Tibial artery (tissue), 4 donors: ENCODE measurements around the gene KRT84.

Experiments
- DNase-seq, 2 donors: peaks; one replicate each; pipeline ENCODE4 v3.0.0-alpha.2; 2019
- H3K27ac ChIP-seq, 2 donors: fragments of 200-600 bp; sonication (generic) in 1 of 2; 1 replicate in 1 of 2; 2 replicates in 1 of 2; pipeline ENCODE4 v1.5.1; 2018 to 2019; ENCODE audit warnings: mild to moderate bottlenecking in 1 of 2
- H3K27me3 ChIP-seq, 2 donors: fragments of 200-600 bp; sonication (generic) in 1 of 2; one replicate each; pipeline versions ENCODE4 v1.5.1 to v1.6.0; 2016 to 2019
- H3K36me3 ChIP-seq, 3 donors: fragments of 200-600 bp; sonication (generic) in 2 of 3; one replicate each; pipeline ENCODE4 v1.5.1; 2016 to 2019; ENCODE audit warnings: mild to moderate bottlenecking in 2 of 3
- H3K4me1 ChIP-seq, 4 donors: fragments of 200-600 bp; sonication (generic) in 2 of 4; 1 replicate in 3 of 4; 2 replicates in 1 of 4; pipeline ENCODE4 v1.5.1; 2016 to 2019
- H3K4me3 ChIP-seq, 2 donors: fragments of 200-600 bp; sonication (generic) in 1 of 2; 1 replicate in 1 of 2; 2 replicates in 1 of 2; pipeline ENCODE4 v1.5.1; 2018 to 2019; ENCODE audit warnings: mild to moderate bottlenecking in 2 of 2
- H3K9me3 ChIP-seq, 3 donors: fragments of 200-600 bp; sonication (generic) in 1 of 3; one replicate each; pipeline ENCODE4 v1.5.1; 2016 to 2019
- CTCF ChIP-seq, 2 experiments: fragments of 200-600 bp in 1 of 2; fragments of 450-650 bp in 1 of 2; IDR thresholded peaks; one replicate each; pipeline ENCODE4 v1.5.1; 2017 to 2019; ENCODE audit warnings: antibody characterized with exemption in 2 of 2, mild to moderate bottlenecking in 1 of 2, moderate library complexity in 1 of 2
- intact Hi-C: fragments of 100-400 bp; cut with DNase I; formaldehyde crosslinking; loops from one replicate; pipeline ENCODE4 v1.15.0; 2023; ENCODE audit warnings: low total_unique reads

The KRT84 gene

GRCh38 chr12:52428121-52428520, 42.7 kb upstream of the KRT84 start:
- Histone ChIP-seq H3K27me3 (peaks cover 0 to 13% of the 10 kb centered on the region in 2 donors), H3K4me1 (peaks cover 0 to 8% (median 0%) of the 10 kb centered on the region in 4 donors), H3K36me3 (no peaks in the 10 kb centered on the region), H3K27ac (no peak overlapping the region), H3K9me3 (no peaks in the 10 kb centered on the region), H3K4me3 (no peak overlapping the region)
- intact Hi-C loops: no loop called here
- no peak for DNase-seq
- TF ChIP-seq CTCF (IDR thresholded peaks at IDR 0.05): no peak

- DNase-seq: no peak
- H3K36me3 ChIP-seq: no peaks in the 10 kb centered on the region
- TF ChIP-seq CTCF (IDR thresholded peaks at IDR 0.05): no peak
- peaks cover 0 to 8% (median 0%) of the 10 kb centered on the region in 4 donors for H3K4me1 ChIP-seq
- H3K9me3 ChIP-seq: no peaks in the 10 kb centered on the region
- peaks cover 0 to 9% of the 10 kb centered on the region in 2 donors for H3K27me3 ChIP-seq
- intact Hi-C loops: no loop called here
- no peak overlapping the region for H3K27ac ChIP-seq
- no peak overlapping the region for H3K4me3 ChIP-seq
Observed at GRCh38 chr12:52427083-52427482, 41.6 kb upstream of the KRT84 start.

GRCh38 chr12:52426034-52426433, 40.6 kb upstream of the KRT84 start:
- no peaks in the 10 kb centered on the region for H3K27me3 ChIP-seq

GRCh38 chr12:52425466-52425865, 40.0 kb upstream of the KRT84 start:
- Histone ChIP-seq H3K27ac (no peak overlapping the region), H3K4me1 (peaks cover 0 to 8% (median 0%) of the 10 kb centered on the region in 4 donors), H3K36me3 (no peaks in the 10 kb centered on the region), H3K4me3 (no peak overlapping the region), H3K9me3 (no peaks in the 10 kb centered on the region), H3K27me3 (no peaks in the 10 kb centered on the region)
- intact Hi-C loops: no loop called here
- no peak for TF ChIP-seq CTCF (IDR thresholded peaks at IDR 0.05)
- no peak for DNase-seq

More at GRCh38 chr12:52426034-52426433, 40.6 kb upstream of the KRT84 start:
- Histone ChIP-seq H3K36me3 (no peaks in the 10 kb centered on the region), H3K4me3 (no peak overlapping the region), H3K27ac (no peak overlapping the region), H3K4me1 (peaks cover 0 to 8% (median 0%) of the 10 kb centered on the region in 4 donors), H3K9me3 (no peaks in the 10 kb centered on the region)
- no peak for DNase-seq
- TF ChIP-seq CTCF (IDR thresholded peaks at IDR 0.05): no peak
- intact Hi-C loops: no loop called here

GRCh38 chr12:52423661-52424500, 38.4 kb upstream of the KRT84 start:
- Histone ChIP-seq H3K27ac (no peak overlapping the region), H3K27me3 (no peaks in the 10 kb centered on the region), H3K4me3 (no peak overlapping the region), H3K4me1 (peaks cover 0 to 8% (median 0%) of the 10 kb centered on the region in 4 donors), H3K36me3 (no peaks in the 10 kb centered on the region), H3K9me3 (no peaks in the 10 kb centered on the region)
- TF ChIP-seq CTCF (IDR thresholded peaks at IDR 0.05): no peak
- no peak for DNase-seq
- intact Hi-C loops: no loop called here
